ENCODE measurements around the gene VWA7.

DNA sequence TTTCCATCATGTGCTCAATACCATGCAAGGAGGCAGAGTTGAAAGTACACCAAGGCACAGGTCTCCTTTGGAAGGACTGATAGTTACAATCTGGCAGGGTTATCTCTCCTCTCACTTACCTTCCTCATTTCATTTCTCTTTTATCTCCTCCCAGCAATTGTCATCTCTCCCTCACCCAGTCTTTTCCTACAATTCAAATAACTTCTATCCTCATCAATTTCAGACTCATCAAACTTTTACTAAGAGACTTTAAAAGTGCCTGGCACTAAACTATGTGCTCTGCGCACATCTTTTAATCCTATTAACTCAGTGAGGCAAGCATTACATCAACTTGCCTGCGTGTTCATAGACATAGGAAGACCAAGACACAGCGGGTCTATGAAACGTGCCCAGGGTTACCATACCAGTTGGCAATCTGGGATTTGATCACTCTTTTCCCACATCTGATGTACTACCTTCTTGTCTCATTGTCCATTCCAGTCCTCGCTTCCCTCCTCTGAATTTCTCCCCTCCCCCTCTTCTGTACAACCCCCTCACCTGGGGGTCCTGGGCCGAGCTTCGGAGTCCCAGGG, 17.3 kb upstream of the VWA7 start:
- TF ChIP-seq EP300 (IDR thresholded peaks at IDR 0.05), result no peak
- TF ChIP-seq, protein P1, sequence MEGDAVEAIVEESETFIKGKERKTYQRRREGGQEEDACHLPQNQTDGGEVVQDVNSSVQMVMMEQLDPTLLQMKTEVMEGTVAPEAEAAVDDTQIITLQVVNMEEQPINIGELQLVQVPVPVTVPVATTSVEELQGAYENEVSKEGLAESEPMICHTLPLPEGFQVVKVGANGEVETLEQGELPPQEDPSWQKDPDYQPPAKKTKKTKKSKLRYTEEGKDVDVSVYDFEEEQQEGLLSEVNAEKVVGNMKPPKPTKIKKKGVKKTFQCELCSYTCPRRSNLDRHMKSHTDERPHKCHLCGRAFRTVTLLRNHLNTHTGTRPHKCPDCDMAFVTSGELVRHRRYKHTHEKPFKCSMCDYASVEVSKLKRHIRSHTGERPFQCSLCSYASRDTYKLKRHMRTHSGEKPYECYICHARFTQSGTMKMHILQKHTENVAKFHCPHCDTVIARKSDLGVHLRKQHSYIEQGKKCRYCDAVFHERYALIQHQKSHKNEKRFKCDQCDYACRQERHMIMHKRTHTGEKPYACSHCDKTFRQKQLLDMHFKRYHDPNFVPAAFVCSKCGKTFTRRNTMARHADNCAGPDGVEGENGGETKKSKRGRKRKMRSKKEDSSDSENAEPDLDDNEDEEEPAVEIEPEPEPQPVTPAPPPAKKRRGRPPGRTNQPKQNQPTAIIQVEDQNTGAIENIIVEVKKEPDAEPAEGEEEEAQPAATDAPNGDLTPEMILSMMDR (IDR thresholded peaks at IDR 0.05), result no peak
- TF ChIP-seq, protein P2, sequence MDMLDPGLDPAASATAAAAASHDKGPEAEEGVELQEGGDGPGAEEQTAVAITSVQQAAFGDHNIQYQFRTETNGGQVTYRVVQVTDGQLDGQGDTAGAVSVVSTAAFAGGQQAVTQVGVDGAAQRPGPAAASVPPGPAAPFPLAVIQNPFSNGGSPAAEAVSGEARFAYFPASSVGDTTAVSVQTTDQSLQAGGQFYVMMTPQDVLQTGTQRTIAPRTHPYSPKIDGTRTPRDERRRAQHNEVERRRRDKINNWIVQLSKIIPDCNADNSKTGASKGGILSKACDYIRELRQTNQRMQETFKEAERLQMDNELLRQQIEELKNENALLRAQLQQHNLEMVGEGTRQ (IDR thresholded peaks at IDR 0.05), result no peak
